ENCODE measurements around the gene ARHGAP23. TPM values are rescaled to one million over a fixed set of nuclear protein-coding genes. Genes with fewer than 3 reads are reported as not detected.
"Not testable (repeated sequence)": the region's sequence is repeated elsewhere in the genome, so short reads cannot be mapped to it uniquely, and the experiment has no call there.

ARHGAP23 gene
- polyA plus RNA-seq, 1 donor = 23.6 TPM

DNA sequence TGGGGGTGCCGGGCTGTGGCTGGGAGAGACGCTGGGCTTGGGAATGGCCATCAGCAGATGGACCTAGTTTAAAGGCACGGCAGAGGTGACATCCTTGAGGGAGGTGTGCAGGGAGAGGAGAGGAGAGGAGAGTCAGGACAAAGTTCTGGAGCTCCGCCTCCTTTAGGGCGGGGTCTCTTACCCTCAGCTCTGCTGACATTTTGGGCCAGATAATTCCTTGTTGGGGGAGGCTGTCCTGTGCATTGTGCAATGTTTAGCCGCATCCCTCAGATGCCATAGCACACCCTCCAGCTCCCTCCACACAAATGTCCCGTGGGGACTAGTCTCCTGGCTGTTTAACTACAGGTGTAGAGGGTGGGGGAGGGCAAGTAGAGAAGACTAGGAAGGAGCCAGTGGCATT lies 48.3 kb downstream of the ARHGAP23 start:
- no peaks in the 10 kb centered on the region for H3K4me1 ChIP-seq (ENCODE audit: control insufficient read depth, insufficient read depth, low read length)
- no peak overlapping the region for H3K27ac ChIP-seq (ENCODE audit: low read length)
- no peaks in the 10 kb centered on the region for H3K9me3 ChIP-seq (ENCODE audit: control insufficient read depth, low read depth, low read length)
- no CpG with 5 or more reads among the region's 7 CpGs for WGBS (ENCODE audit: insufficient coverage, low lambda C conversion rate)
- no peak overlapping the region for H3K4me3 ChIP-seq (ENCODE audit: low read length)
- no peak for DNase-seq
- H3K27me3 ChIP-seq (ENCODE audit: control insufficient read depth, insufficient read depth, low read length) = no peaks in the 10 kb centered on the region
- H3K36me3 ChIP-seq (ENCODE audit: control insufficient read depth, insufficient read depth, low read length) = peaks cover 15% of the 10 kb centered on the region

DNA sequence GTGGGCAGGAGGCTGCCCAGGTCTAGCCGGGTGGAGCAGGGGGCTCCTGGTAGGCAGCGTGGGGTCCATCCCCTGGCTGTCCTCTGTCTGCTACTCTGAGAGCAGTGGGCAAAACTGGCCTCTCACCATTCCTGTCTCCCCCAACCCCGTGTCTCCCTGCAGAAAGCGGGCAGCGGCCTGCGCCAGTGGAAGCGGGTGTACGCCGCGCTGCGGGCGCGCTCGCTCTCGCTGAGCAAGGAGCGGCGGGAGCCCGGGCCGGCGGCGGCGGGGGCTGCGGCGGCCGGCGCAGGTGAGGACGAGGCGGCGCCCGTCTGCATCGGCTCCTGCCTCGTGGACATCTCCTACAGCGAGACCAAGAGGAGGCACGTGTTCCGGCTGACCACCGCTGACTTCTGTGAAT lies 49.2 kb downstream of the ARHGAP23 start:
- not testable (repeated sequence) for H3K9me3 ChIP-seq (ENCODE audit: control insufficient read depth, low read depth, low read length); H3K27ac ChIP-seq (ENCODE audit: low read length); H3K4me1 ChIP-seq (ENCODE audit: control insufficient read depth, insufficient read depth, low read length); H3K4me3 ChIP-seq (ENCODE audit: low read length); H3K27me3 ChIP-seq (ENCODE audit: control insufficient read depth, insufficient read depth, low read length); H3K36me3 ChIP-seq (ENCODE audit: control insufficient read depth, insufficient read depth, low read length); DNase-seq
- no CpG with 5 or more reads among the region's 36 CpGs for WGBS (ENCODE audit: insufficient coverage, low lambda C conversion rate)

DNA sequence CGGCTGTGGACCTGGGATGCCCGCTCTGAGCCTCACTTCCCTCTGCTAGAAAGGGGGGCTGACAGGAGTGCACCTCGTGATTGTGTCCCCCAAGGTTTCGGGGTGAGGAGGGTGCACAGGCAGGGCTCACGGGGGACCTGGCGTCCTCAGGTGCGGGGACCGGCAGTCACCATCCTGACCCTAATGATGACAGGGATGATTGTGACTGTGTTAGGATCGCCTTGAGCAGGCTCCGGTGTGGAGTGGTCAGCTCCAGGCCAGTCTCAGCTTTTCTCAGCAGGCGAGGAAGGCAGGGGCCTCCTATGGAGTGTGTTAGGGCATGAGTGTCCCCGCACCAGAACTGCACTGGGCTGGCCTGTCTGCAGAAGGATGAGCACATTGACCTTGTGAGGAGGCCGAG lies 49.7 kb downstream of the ARHGAP23 start:
- not testable (repeated sequence) for H3K4me3 ChIP-seq (ENCODE audit: low read length); DNase-seq; H3K36me3 ChIP-seq (ENCODE audit: control insufficient read depth, insufficient read depth, low read length); H3K9me3 ChIP-seq (ENCODE audit: control insufficient read depth, low read depth, low read length); H3K27ac ChIP-seq (ENCODE audit: low read length); H3K27me3 ChIP-seq (ENCODE audit: control insufficient read depth, insufficient read depth, low read length); H3K4me1 ChIP-seq (ENCODE audit: control insufficient read depth, insufficient read depth, low read length)
- WGBS (ENCODE audit: insufficient coverage, low lambda C conversion rate) = no CpG with 5 or more reads among the region's 13 CpGs

DNA sequence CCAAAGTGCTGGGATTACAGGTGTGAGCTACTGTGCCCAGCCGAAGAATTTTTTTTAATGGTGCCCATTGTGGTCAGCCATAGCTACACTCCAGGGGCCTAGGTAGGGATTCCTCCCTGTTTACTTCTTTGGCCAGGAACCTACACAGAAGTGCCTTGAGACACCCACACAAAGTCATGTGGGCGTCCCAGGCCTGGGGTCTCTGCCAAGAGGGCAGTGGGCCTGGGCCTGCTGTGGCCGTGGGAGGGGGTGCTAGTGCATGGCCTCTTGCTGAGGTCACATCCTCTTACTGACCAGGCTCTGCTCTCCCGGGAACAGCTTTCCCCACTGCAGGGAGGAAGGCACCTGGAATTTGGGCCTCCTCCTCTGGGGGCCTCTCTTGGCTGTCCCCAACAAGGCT lies 50.4 kb downstream of the ARHGAP23 start:
- not testable (repeated sequence) for H3K4me1 ChIP-seq (ENCODE audit: control insufficient read depth, insufficient read depth, low read length); H3K36me3 ChIP-seq (ENCODE audit: control insufficient read depth, insufficient read depth, low read length); H3K4me3 ChIP-seq (ENCODE audit: low read length); H3K9me3 ChIP-seq (ENCODE audit: control insufficient read depth, low read depth, low read length); DNase-seq; H3K27ac ChIP-seq (ENCODE audit: low read length); H3K27me3 ChIP-seq (ENCODE audit: control insufficient read depth, insufficient read depth, low read length)
- no CpG with 5 or more reads among the region's 4 CpGs for WGBS (ENCODE audit: insufficient coverage, low lambda C conversion rate)

DNA sequence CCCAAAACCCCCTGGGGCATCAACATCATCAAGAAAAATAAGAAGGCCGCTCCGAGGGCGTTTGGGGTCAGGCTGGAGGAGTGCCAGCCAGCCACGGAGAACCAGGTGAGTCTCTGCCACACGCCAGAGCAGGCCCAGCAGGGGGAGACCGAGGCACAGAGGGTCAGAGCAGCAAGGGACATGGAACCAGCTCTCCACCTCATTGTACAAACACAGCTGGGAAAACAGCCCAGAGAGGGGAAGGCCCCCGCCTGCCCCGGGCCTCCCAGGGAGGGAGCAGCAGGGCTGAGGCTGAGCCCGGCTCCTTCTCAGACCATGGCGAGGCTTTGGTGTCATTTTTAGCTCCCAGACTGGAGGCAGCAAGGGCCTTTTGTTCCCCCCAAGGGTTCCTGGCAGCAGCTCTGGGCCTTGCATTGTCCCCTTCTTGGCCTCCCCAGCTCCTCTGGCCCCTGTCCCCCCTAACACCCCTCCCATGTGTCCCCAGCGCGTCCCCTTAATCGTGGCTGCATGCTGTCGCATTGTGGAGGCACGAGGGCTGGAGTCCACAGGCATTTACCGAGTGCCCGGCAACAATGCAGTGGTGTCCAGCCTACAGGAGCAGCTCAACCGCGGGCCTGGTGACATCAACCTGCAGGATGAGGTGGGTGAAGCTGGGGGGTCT lies 53.9 kb downstream of the ARHGAP23 start:
- not testable (repeated sequence) for H3K27me3 ChIP-seq (ENCODE audit: control insufficient read depth, insufficient read depth, low read length); DNase-seq; H3K4me3 ChIP-seq (ENCODE audit: low read length); H3K9me3 ChIP-seq (ENCODE audit: control insufficient read depth, low read depth, low read length); H3K4me1 ChIP-seq (ENCODE audit: control insufficient read depth, insufficient read depth, low read length); H3K36me3 ChIP-seq (ENCODE audit: control insufficient read depth, insufficient read depth, low read length); H3K27ac ChIP-seq (ENCODE audit: low read length)
- no CpG with 5 or more reads among the region's 19 CpGs for WGBS (ENCODE audit: insufficient coverage, low lambda C conversion rate)

DNA sequence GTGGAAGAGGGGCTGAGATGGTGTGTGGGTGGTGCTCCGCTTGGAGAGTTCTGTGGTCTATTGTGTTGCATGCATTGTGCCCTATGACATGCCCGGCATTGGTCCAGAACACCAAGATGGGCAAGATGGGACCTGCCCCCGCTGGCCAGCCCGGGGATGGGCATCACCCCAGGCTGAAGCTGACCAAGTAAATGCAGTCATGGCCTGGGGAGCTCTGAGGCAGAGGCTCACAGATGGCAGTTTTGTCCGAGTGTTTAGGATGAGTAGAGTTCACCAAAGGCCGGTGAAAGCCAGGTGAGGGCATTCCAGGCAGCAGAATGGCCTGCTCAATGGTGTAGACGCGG lies 54.4 kb downstream of the ARHGAP23 start:
- not testable (repeated sequence) for H3K9me3 ChIP-seq (ENCODE audit: control insufficient read depth, low read depth, low read length); H3K27ac ChIP-seq (ENCODE audit: low read length); H3K27me3 ChIP-seq (ENCODE audit: control insufficient read depth, insufficient read depth, low read length); H3K4me1 ChIP-seq (ENCODE audit: control insufficient read depth, insufficient read depth, low read length); H3K4me3 ChIP-seq (ENCODE audit: low read length); DNase-seq; H3K36me3 ChIP-seq (ENCODE audit: control insufficient read depth, insufficient read depth, low read length)
- WGBS (ENCODE audit: insufficient coverage, low lambda C conversion rate) = no CpG with 5 or more reads among the region's 8 CpGs

DNA sequence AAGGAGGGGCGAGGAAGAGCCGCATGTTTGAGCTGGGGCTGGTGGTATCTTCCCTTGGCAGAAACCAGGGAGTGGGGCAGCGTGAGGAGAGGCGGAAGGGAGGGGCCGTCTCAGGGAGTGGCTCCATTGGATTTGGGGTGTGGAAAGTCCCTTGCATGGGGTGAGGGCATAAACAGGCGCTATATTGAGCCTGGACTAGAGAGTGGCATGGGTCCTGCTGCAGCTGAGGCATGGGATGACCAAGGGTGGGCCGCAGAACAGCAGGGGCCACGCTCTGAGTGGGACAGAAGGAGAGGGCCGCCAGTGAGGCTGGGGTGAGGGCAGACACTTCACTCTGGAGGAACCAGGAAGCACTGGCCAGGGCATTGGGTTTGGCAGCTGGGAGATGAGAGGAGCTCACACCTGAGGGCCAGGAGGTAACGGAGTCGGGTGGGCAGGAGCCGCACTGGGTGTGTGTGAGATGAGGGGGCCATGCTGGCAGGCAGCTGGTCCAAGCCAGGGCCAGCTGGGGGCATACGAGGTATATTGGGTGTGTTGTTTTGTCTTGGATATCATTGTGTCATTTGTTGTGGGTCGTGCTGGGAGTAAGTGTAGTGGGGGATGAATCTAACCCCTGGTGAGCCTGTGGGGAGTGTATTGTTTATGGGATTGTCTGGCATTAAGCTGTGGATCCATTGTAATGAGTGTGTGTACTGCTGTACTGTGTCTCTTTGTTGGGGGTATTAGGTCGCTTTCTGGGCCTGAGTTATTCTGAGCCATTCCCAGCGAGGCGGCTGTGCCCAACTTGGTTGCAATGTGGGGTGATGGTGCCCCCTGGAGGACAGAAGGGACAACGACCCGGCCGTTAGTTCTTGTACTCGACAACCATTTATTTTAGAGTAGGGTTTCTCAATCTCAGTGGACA lies 56.2 kb downstream of the ARHGAP23 start:
- not testable (repeated sequence) for H3K4me1 ChIP-seq (ENCODE audit: control insufficient read depth, insufficient read depth, low read length); H3K9me3 ChIP-seq (ENCODE audit: control insufficient read depth, low read depth, low read length); H3K4me3 ChIP-seq (ENCODE audit: low read length); H3K27me3 ChIP-seq (ENCODE audit: control insufficient read depth, insufficient read depth, low read length); H3K27ac ChIP-seq (ENCODE audit: low read length); H3K36me3 ChIP-seq (ENCODE audit: control insufficient read depth, insufficient read depth, low read length)
- peak; percentile 18 to 42 for DNase-seq
- 100% methylated on average over 1 of the region's 21 CpGs for WGBS (ENCODE audit: insufficient coverage, low lambda C conversion rate)

DNA sequence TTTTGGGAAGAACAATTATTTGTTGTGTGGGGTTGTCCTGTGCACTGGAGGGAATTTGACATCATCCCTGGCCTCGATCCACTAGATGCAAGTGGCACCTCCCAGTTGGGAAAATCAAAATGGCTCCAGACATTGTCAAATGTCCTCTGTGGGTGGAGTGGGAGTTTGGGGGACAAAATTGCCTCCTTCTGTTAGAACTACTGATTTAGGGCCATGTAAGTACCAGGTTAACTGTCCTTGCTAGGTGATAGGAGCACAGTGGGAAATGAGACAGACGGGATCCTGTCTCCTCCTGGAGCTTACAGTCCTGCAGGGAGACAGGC lies 56.8 kb downstream of the ARHGAP23 start:
- Histone ChIP-seq H3K27ac (ENCODE audit: low read length) (no peak overlapping the region), H3K4me1 (ENCODE audit: control insufficient read depth, insufficient read depth, low read length) (no peaks in the 10 kb centered on the region), H3K4me3 (ENCODE audit: low read length) (no peak overlapping the region), H3K27me3 (ENCODE audit: control insufficient read depth, insufficient read depth, low read length) (no peaks in the 10 kb centered on the region), H3K36me3 (ENCODE audit: control insufficient read depth, insufficient read depth, low read length) (peaks cover 6% of the 10 kb centered on the region), H3K9me3 (ENCODE audit: control insufficient read depth, low read depth, low read length) (no peaks in the 10 kb centered on the region)
- no peak for DNase-seq
- no CpG with 5 or more reads among the region's 2 CpGs for WGBS (ENCODE audit: insufficient coverage, low lambda C conversion rate)

DNA sequence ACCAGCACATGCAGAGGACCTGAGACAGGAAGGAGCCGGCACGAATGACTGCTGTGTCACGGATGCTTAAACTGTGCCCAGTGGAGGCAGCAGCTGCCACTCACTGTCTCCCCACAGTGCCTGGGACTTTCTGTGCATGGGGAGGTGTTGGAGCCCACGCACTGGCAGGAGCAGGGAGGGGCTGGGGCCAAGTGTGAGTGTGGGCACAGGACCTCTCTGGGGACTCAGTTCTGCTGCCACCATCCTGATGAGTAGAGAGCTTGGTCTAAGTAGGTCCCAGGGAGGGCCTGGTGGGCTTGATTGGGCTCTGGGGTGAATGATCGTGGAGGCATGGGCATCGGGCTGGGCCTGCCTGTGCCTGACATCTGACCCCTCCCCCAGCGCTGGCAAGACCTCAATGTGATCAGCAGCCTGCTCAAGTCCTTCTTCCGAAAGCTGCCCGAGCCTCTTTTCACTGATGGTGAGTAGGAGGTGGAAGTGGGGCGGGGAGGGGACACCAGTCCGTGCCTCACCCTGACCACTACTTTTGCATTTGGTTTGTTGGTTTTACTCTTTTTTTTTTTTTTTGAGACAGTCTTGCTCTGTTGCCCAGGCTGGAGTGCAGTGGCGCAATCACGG lies 57.5 kb downstream of the ARHGAP23 start:
- no CpG with 5 or more reads among the region's 13 CpGs for WGBS (ENCODE audit: insufficient coverage, low lambda C conversion rate)
- not testable (repeated sequence) for H3K4me1 ChIP-seq (ENCODE audit: control insufficient read depth, insufficient read depth, low read length); H3K9me3 ChIP-seq (ENCODE audit: control insufficient read depth, low read depth, low read length); DNase-seq; H3K27ac ChIP-seq (ENCODE audit: low read length); H3K27me3 ChIP-seq (ENCODE audit: control insufficient read depth, insufficient read depth, low read length); H3K36me3 ChIP-seq (ENCODE audit: control insufficient read depth, insufficient read depth, low read length); H3K4me3 ChIP-seq (ENCODE audit: low read length)

DNA sequence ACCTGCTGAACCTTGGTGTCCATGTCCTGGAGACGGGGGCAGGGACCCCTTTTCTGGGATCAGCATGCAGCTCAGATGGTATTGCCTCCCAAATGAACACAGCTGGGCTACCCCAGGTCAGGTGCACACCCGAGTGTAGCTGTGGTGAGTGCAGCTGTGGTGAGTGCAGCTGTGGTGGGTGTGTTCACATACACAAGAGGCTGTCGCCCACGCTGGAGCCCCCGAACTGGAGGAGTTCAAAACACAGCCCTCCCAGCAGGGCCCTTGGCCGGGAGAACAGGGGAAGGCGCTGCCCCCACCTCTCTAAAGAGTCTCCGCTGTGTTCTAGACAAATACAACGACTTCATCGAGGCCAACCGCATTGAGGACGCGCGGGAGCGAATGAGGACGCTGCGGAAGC lies 61.5 kb downstream of the ARHGAP23 start:
- not testable (repeated sequence) for H3K27ac ChIP-seq (ENCODE audit: low read length); H3K4me1 ChIP-seq (ENCODE audit: control insufficient read depth, insufficient read depth, low read length); DNase-seq; H3K4me3 ChIP-seq (ENCODE audit: low read length); H3K9me3 ChIP-seq (ENCODE audit: control insufficient read depth, low read depth, low read length); H3K27me3 ChIP-seq (ENCODE audit: control insufficient read depth, insufficient read depth, low read length)
- peaks cover 18% of the 10 kb centered on the region for H3K36me3 ChIP-seq (ENCODE audit: control insufficient read depth, insufficient read depth, low read length)
- WGBS (ENCODE audit: insufficient coverage, low lambda C conversion rate) = no CpG with 5 or more reads among the region's 17 CpGs
